DND-41 (cell line): ENCODE data around the gene PPM1N.

Experiments used
- ATAC-seq: fragments of 200-7000 bp; cut with Tn5 transposase; 3 replicates; pipeline ENCODE4 v1.9.1; 2021; ENCODE audit warnings: low read depth; ENCODE audit not compliant: insufficient read depth
- DNase-seq: peaks from one replicate; pipeline ENCODE4 v3.0.0-alpha.2; 2020
- H2AFZ ChIP-seq: 2 replicates; pipeline ENCODE4 v1.6.0; 2012; ENCODE audit warnings: low read depth, low read length
- H3K27ac ChIP-seq: 2 replicates; pipeline ENCODE4 v1.5.1; 2012; ENCODE audit warnings: low read length, inconsistent platforms
- H3K27me3 ChIP-seq: fragments of 200-600 bp; sonication (generic); 2 replicates; pipeline ENCODE4 v1.6.0; 2012; ENCODE audit warnings: low read length, mild to moderate bottlenecking, inconsistent platforms; ENCODE audit not compliant: insufficient read depth, poor library complexity
- H3K36me3 ChIP-seq: 2 replicates; pipeline ENCODE4 v1.5.1; 2012; ENCODE audit warnings: low read length, inconsistent platforms; ENCODE audit not compliant: insufficient read depth
- H3K4me1 ChIP-seq: 2 replicates; pipeline ENCODE4 v1.5.1; 2012; ENCODE audit warnings: mild to moderate bottlenecking, low read length; ENCODE audit not compliant: insufficient read depth
- H3K4me2 ChIP-seq: 2 replicates; pipeline ENCODE4 v1.6.0; 2012; ENCODE audit warnings: mild to moderate bottlenecking, moderate library complexity, low read length, inconsistent platforms; ENCODE audit not compliant: insufficient read depth
- H3K4me3 ChIP-seq, 2 experiments: fragments of 200-600 bp in 1 of 2; shearing (Covaris generic) in 1 of 2; 2 replicates each; pipeline ENCODE4 v1.5.1; 2012 to 2016; ENCODE audit warnings: inconsistent platforms in 2 of 2, low read length in 2 of 2, mild to moderate bottlenecking in 2 of 2, low read depth in 1 of 2, moderate library complexity in 1 of 2
- H3K79me2 ChIP-seq: 2 replicates; pipeline ENCODE4 v1.6.0; 2012; ENCODE audit warnings: low read length, inconsistent platforms; ENCODE audit not compliant: insufficient read depth
- H3K9ac ChIP-seq: 2 replicates; pipeline ENCODE4 v1.6.0; 2012; ENCODE audit warnings: low read depth, mild to moderate bottlenecking, inconsistent platforms, low read length, moderate library complexity
- H3K9me3 ChIP-seq: 2 replicates; pipeline ENCODE4 v1.5.1; 2012; ENCODE audit warnings: low read length, moderate library complexity, mild to moderate bottlenecking, inconsistent platforms; ENCODE audit not compliant: insufficient read depth, severe bottlenecking
- H4K20me1 ChIP-seq: 2 replicates; pipeline ENCODE4 v1.6.0; 2012; ENCODE audit warnings: low read length; ENCODE audit not compliant: insufficient read depth
- EZH2 ChIP-seq: IDR thresholded peaks from 3 replicates; pipeline ENCODE4 v1.6.1; 2012; ENCODE audit warnings: borderline replicate concordance, low read depth, mild to moderate bottlenecking, moderate library complexity, low read length, inconsistent platforms; ENCODE audit not compliant: severe bottlenecking
- TF ChIP-seq, protein P1 (sequence below): IDR thresholded peaks from 2 replicates; pipeline ENCODE4 v1.5.1; 2012; ENCODE audit warnings: borderline replicate concordance, low read length, moderate library complexity, mild to moderate bottlenecking; ENCODE audit not compliant: poor library complexity, severe bottlenecking; ENCODE audit errors: extremely low read depth

PPM1N gene

DNA sequence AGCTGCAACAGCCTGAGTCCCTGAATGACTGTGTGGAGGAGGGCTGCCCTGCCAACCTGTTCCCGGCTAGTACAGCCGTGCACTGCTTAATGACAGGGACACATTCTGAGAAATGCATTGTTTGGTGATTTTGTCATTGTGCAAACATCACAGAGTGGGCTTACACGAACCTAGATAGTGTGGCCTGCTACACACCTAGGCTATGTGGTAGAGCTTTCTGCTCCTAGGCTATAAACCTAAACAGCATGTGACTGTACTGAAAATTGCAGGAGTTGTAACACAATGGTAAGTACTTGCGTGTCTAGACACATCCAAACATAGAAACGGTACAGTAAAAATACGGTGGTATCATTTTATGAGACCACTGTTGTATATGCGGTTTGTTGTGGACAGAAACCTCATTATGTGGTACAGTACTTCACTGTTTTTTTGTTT lies 44.0 kb downstream of the PPM1N start:
- no peak for DNase-seq
- no peak overlapping the region for H3K4me2 ChIP-seq

DNA sequence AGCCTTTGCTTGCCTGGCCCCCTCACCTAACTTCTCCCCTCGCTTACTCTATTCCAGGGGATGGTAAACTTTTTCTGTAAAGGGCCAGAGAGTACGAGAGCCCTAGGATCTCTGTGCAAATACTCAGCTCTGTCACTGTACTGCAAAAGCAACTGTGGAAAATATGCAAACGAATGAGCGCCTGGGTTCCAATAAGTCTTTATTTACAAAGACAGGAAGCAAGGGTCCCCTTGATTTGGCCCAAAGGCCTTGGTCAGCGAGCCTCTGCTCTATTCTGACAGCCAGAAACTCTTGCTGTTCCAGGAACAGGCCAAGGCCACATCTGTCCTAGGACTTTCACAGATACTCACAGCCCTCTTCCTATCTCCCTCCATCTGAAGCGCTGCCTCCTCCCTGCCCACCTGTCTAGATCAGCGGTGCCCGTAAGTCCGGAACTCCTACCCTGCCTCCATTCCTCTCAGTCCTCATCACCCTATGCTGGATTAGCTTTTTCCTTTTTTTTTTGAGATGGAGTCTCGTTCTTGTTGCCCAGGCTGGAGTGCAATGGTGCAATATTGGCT lies 49.0 kb downstream of the PPM1N start:
- Histone ChIP-seq H3K27me3 (no peaks in the 10 kb centered on the region), H3K4me1 (no peaks in the 10 kb centered on the region), H3K4me2 (no peak overlapping the region), H3K9me3 (no peaks in the 10 kb centered on the region), H2AFZ (no peak overlapping the region), H3K27ac (no peak overlapping the region), H4K20me1 (no peaks in the 10 kb centered on the region), H3K4me3 (no peak overlapping the region), H3K79me2 (no peaks in the 10 kb centered on the region), H3K36me3 (no peaks in the 10 kb centered on the region), H3K9ac (no peak overlapping the region)
- TF ChIP-seq, protein P1, sequence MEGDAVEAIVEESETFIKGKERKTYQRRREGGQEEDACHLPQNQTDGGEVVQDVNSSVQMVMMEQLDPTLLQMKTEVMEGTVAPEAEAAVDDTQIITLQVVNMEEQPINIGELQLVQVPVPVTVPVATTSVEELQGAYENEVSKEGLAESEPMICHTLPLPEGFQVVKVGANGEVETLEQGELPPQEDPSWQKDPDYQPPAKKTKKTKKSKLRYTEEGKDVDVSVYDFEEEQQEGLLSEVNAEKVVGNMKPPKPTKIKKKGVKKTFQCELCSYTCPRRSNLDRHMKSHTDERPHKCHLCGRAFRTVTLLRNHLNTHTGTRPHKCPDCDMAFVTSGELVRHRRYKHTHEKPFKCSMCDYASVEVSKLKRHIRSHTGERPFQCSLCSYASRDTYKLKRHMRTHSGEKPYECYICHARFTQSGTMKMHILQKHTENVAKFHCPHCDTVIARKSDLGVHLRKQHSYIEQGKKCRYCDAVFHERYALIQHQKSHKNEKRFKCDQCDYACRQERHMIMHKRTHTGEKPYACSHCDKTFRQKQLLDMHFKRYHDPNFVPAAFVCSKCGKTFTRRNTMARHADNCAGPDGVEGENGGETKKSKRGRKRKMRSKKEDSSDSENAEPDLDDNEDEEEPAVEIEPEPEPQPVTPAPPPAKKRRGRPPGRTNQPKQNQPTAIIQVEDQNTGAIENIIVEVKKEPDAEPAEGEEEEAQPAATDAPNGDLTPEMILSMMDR = no peak
- TF ChIP-seq EZH2 = no peak
- DNase-seq = no peak
- ATAC-seq = no peak

More for the DNA sequence above, 44.0 kb downstream of the PPM1N start:
- no peaks in the 10 kb centered on the region for H3K9me3 ChIP-seq
- no peak overlapping the region for H3K9ac ChIP-seq
- no peaks in the 10 kb centered on the region for H3K27me3 ChIP-seq
- H3K4me3 ChIP-seq = no peak overlapping the region
- ATAC-seq = no peak
- TF ChIP-seq, protein P1 = no peak
- no peak for TF ChIP-seq EZH2
- H4K20me1 ChIP-seq = no peaks in the 10 kb centered on the region
- no peak overlapping the region for H2AFZ ChIP-seq
- H3K79me2 ChIP-seq = no peaks in the 10 kb centered on the region
- H3K27ac ChIP-seq = no peak overlapping the region
- no peaks in the 10 kb centered on the region for H3K4me1 ChIP-seq
- H3K36me3 ChIP-seq = no peaks in the 10 kb centered on the region

DNA sequence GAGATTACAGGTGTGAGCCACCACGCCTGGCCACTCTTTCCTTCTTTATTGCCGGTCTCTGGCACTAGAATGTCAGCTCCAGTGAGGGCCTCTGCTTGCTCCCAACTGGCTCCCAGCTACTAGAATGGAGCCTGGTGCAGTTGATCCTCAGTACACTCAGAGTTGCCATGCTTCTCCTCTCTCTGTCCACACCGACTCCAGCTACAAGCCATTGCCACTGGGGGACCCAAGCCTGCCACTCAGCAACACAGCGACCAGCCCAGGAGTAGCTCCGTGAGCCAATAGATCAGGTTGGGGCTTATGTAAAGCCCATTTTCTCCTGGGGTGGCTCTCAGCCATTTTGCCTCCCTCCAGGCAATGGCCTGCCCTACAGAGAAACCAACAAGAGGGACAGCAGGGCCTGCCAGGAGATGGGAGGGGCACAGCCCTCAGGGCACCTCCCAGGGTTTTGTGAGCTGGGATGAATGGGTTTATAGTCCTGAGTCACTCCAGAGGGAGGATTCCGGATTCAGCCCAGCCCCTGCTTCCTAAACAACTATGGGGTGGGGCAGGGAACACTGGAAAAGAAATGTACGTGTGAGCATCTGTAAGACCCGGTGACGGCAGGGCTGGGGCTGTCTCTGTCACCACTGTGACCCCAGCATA lies 49.8 kb downstream of the PPM1N start:
- H4K20me1 ChIP-seq = no peaks in the 10 kb centered on the region; the same call in 1 of the 2 replicates
- no peaks in the 10 kb centered on the region for H3K4me1 ChIP-seq
- H3K9me3 ChIP-seq = no peaks in the 10 kb centered on the region
- H3K4me3 ChIP-seq = no peak overlapping the region
- DNase-seq (no peak), ATAC-seq (no peak)
- peaks cover 1% of the 10 kb centered on the region for H3K36me3 ChIP-seq
- no peak overlapping the region for H3K27ac ChIP-seq
- H3K27me3 ChIP-seq = no peaks in the 10 kb centered on the region
- H3K9ac ChIP-seq = no peak overlapping the region
- TF ChIP-seq, protein P1 = no peak
- H3K4me2 ChIP-seq = no peak overlapping the region
- no peak overlapping the region for H2AFZ ChIP-seq
- H3K79me2 ChIP-seq = no peaks in the 10 kb centered on the region
